CD14-positive monocyte (primary cell): ENCODE data around the gene NFYC. TPM values are rescaled to one million over a fixed set of nuclear protein-coding genes. Genes with fewer than 3 reads are reported as not detected.

ENCODE experiments used
- DNase-seq, 3 donors: peaks; one replicate each; pipeline ENCODE4 v3.0.0-alpha.2; 2011 to 2022
- H2AFZ ChIP-seq: 2 replicates; pipeline ENCODE4 v1.6.0; 2012; ENCODE audit warnings: mild to moderate bottlenecking, low read depth, low read length, inconsistent platforms; ENCODE audit not compliant: insufficient read depth, poor library complexity, severe bottlenecking
- H3K27ac ChIP-seq, 2 donors: 1 replicate in 1 of 2; 2 replicates in 1 of 2; pipeline ENCODE4 v1.5.1; 2012 to 2013; ENCODE audit warnings: low read length in 2 of 2, control low read depth in 1 of 2, inconsistent platforms in 1 of 2, low read depth in 1 of 2, mild to moderate bottlenecking in 1 of 2
- H3K27me3 ChIP-seq, 2 donors: one replicate each; pipeline versions ENCODE4 v1.6.0 to v1.6.1; 2011 to 2013; ENCODE audit warnings: low read length in 2 of 2; ENCODE audit not compliant: control insufficient read depth in 2 of 2, insufficient read depth in 2 of 2
- H3K36me3 ChIP-seq, 2 donors: replicated peaks in 1 of 2; 1 replicate in 1 of 2; 2 replicates in 1 of 2; pipeline versions ENCODE4 v1.5.1 to v1.6.1; 2012 to 2013; ENCODE audit warnings: low read length in 2 of 2, control low read depth in 1 of 2, inconsistent platforms in 1 of 2, mild to moderate bottlenecking in 1 of 2; ENCODE audit not compliant: insufficient read depth in 2 of 2, control insufficient read depth in 1 of 2
- H3K4me1 ChIP-seq, 2 donors: 1 replicate in 1 of 2; 2 replicates in 1 of 2; pipeline versions ENCODE4 v1.5.1 to v1.6.1; 2012 to 2013; ENCODE audit warnings: low read length in 2 of 2, control low read depth in 1 of 2, inconsistent platforms in 1 of 2, mild to moderate bottlenecking in 1 of 2, moderate library complexity in 1 of 2; ENCODE audit not compliant: insufficient read depth in 2 of 2, control insufficient read depth in 1 of 2
- H3K4me2 ChIP-seq: replicated peaks from 2 replicates; pipeline ENCODE3; 2012; ENCODE audit warnings: low read length, moderate library complexity, mild to moderate bottlenecking; ENCODE audit not compliant: poor library complexity, severe bottlenecking; ENCODE audit errors: extremely low read depth
- H3K4me3 ChIP-seq, 3 experiments: fragments of 200-600 bp in 1 of 3; sonication (generic) in 1 of 3; replicated peaks in 1 of 3; 1 replicate in 2 of 3; 2 replicates in 1 of 3; pipeline ENCODE4 v1.5.1; 2011 to 2013; ENCODE audit warnings: low read length in 3 of 3, mild to moderate bottlenecking in 3 of 3, control low read depth in 2 of 3, low read depth in 2 of 3, inconsistent platforms in 1 of 3, moderate library complexity in 1 of 3
- H3K79me2 ChIP-seq: 2 replicates; pipeline ENCODE4 v1.6.0; 2012; ENCODE audit warnings: mild to moderate bottlenecking, control low read depth, inconsistent platforms, low read length, moderate library complexity; ENCODE audit not compliant: insufficient read depth
- H3K9ac ChIP-seq: 2 replicates; pipeline ENCODE4 v1.6.0; 2017; ENCODE audit warnings: low read length, mild to moderate bottlenecking; ENCODE audit not compliant: insufficient read depth, poor library complexity, severe bottlenecking
- H3K9me3 ChIP-seq, 2 donors: replicated peaks in 1 of 2; 1 replicate in 1 of 2; 2 replicates in 1 of 2; pipeline versions ENCODE4 v1.5.1 to v1.6.1; 2012 to 2013; ENCODE audit warnings: low read length in 2 of 2, control low read depth in 1 of 2; ENCODE audit not compliant: control insufficient read depth in 1 of 2, insufficient read depth in 1 of 2
- H4K20me1 ChIP-seq: 2 replicates; pipeline ENCODE4 v1.6.0; 2012; ENCODE audit warnings: mild to moderate bottlenecking, low read length, control low read depth, moderate library complexity; ENCODE audit not compliant: insufficient read depth
- H3K27ac Mint-ChIP-seq, 7 donors: one replicate each; pipeline ENCODE4 v1.8.0; 2020; ENCODE audit warnings: mild to moderate bottlenecking in 7 of 7, mixed read lengths in 7 of 7, moderate library complexity in 6 of 7, inconsistent platforms in 2 of 7
- H3K27me3 Mint-ChIP-seq, 3 donors: one replicate each; pipeline ENCODE4 v1.8.0; 2021 to 2022; ENCODE audit warnings: low read depth in 3 of 3, mild to moderate bottlenecking in 3 of 3, mixed read lengths in 3 of 3, moderate library complexity in 3 of 3, inconsistent platforms in 1 of 3
- H3K36me3 Mint-ChIP-seq, 2 donors: one replicate each; pipeline ENCODE4 v1.8.0; 2020; ENCODE audit warnings: mixed read lengths in 2 of 2, inconsistent platforms in 1 of 2, mild to moderate bottlenecking in 1 of 2
- H3K4me1 Mint-ChIP-seq: one replicate; pipeline ENCODE4 v1.8.0; 2020; ENCODE audit warnings: mild to moderate bottlenecking, mixed read lengths
- H3K4me3 Mint-ChIP-seq, 2 donors: one replicate each; pipeline ENCODE4 v1.8.0; 2020; ENCODE audit warnings: mild to moderate bottlenecking in 2 of 2, mixed read lengths in 2 of 2, moderate library complexity in 1 of 2
- H3K9me3 Mint-ChIP-seq, 7 donors: one replicate each; pipeline ENCODE4 v1.8.0; 2020 to 2022; ENCODE audit warnings: mixed read lengths in 7 of 7, mild to moderate bottlenecking in 6 of 7, moderate library complexity in 6 of 7, inconsistent platforms in 2 of 7
- CTCF ChIP-seq: fragments of 200-600 bp; IDR thresholded peaks from one replicate; pipeline ENCODE4 v1.8.0; 2022; ENCODE audit warnings: antibody characterized with exemption, mild to moderate bottlenecking
- WGBS: methylation state at CpG from one replicate; pipeline ENCODE4 v1.1.5; 2013; ENCODE audit warnings: missing lambda C conversion rate; ENCODE audit not compliant: insufficient coverage; 5-methylcytosine and 5-hydroxymethylcytosine counted together
- intact Hi-C, 2 donors: fragments of 100-400 bp; cut with micrococcal nuclease; formaldehyde crosslinking; loops; one replicate each; pipeline versions ENCODE4 v1.15.0 to v1.15.1; 2023
- polyA plus RNA-seq, 3 donors: library from polyadenylated mRNA; depleted of rRNA in 1 of 3; unstranded in 2 of 3; stranded (reverse) in 1 of 3; fragments of 300-500 nt in 2 of 3; fragments of >200 nt in 1 of 3; fragmentation: Illumina TruSeq in 2 of 3; gene quantifications; 1 replicate in 2 of 3; 2 replicates in 1 of 3; pipeline ENCODE4 v1.2.3, GENCODE V29; 2012 to 2021

NFYC gene
- polyA plus RNA-seq, 3 donors = 61.2 to 142 (median 68.2) TPM

GRCh38 chr1:40792036-40792435 lies 100.5 kb downstream of the NFYC start:
- H3K4me3 ChIP-seq = no peak overlapping the region
- no peaks in the 10 kb centered on the region for H4K20me1 ChIP-seq
- no peak for DNase-seq
- intact Hi-C loops = no loop called here
- no peak overlapping the region for H3K27ac ChIP-seq
- no peaks in the 10 kb centered on the region for H3K9me3 Mint-ChIP-seq
- H3K4me1 ChIP-seq = peaks cover 0 to 1% of the 10 kb centered on the region in 2 donors
- no peaks in the 10 kb centered on the region for H3K79me2 ChIP-seq
- TF ChIP-seq CTCF = no peak
- H3K27ac Mint-ChIP-seq = no peak overlapping the region
- no peak overlapping the region for H3K4me3 Mint-ChIP-seq
- H3K27me3 Mint-ChIP-seq = peaks cover 2 to 16% (median 8%) of the 10 kb centered on the region in 3 donors
- no peak overlapping the region for H2AFZ ChIP-seq
- no peaks in the 10 kb centered on the region for H3K36me3 Mint-ChIP-seq
- H3K9ac ChIP-seq = no peak overlapping the region
- 100% methylated on average over 1 of the region's 7 CpGs for WGBS
- peaks cover 2% of the 10 kb centered on the region for H3K4me1 Mint-ChIP-seq
- no peaks in the 10 kb centered on the region for H3K36me3 ChIP-seq
- H3K4me2 ChIP-seq = no peak overlapping the region
- no peaks in the 10 kb centered on the region for H3K27me3 ChIP-seq
- no peaks in the 10 kb centered on the region for H3K9me3 ChIP-seq

- no peak overlapping the region for H3K4me3 Mint-ChIP-seq
- H3K9ac ChIP-seq = no peak overlapping the region
- intact Hi-C loops = no loop called here
- WGBS = 89% methylated on average over 2 of the region's 3 CpGs
- H3K79me2 ChIP-seq = no peaks in the 10 kb centered on the region
- no peaks in the 10 kb centered on the region for H3K9me3 ChIP-seq
- DNase-seq = no peak
- H3K4me1 ChIP-seq = peaks cover 6 to 10% of the 10 kb centered on the region in 2 donors
- no peaks in the 10 kb centered on the region for H3K36me3 ChIP-seq
- no peak overlapping the region for H3K27ac ChIP-seq
- no peaks in the 10 kb centered on the region for H4K20me1 ChIP-seq
- H3K36me3 Mint-ChIP-seq = no peaks in the 10 kb centered on the region
- H3K27me3 ChIP-seq = no peaks in the 10 kb centered on the region
- H3K27me3 Mint-ChIP-seq = peaks cover 2 to 14% (median 7%) of the 10 kb centered on the region in 3 donors
- TF ChIP-seq CTCF = no peak
- peaks cover 10% of the 10 kb centered on the region for H3K4me1 Mint-ChIP-seq
- H3K9me3 Mint-ChIP-seq = no peaks in the 10 kb centered on the region
- H3K27ac Mint-ChIP-seq = no peak overlapping the region
- H2AFZ ChIP-seq = no peak overlapping the region
- H3K4me2 ChIP-seq = no peak overlapping the region
- no peak overlapping the region for H3K4me3 ChIP-seq
Observed at GRCh38 chr1:40793617-40794016, 102.1 kb downstream of the NFYC start.
